Testis (tissue), 2 donors: ENCODE measurements around the gene CACNG4.

ENCODE experiments used
- POLR2A ChIP-seq: fragments of 450-650 bp; IDR thresholded peaks from one replicate; pipeline ENCODE4 v1.6.1; 2017; ENCODE audit warnings: antibody characterized with exemption, mild to moderate bottlenecking, moderate library complexity
- TF ChIP-seq, protein P1 (sequence below), 3 experiments: fragments of 450-650 bp in 2 of 3; fragments of 200-600 bp in 1 of 3; sonication (generic) in 1 of 3; IDR thresholded peaks; one replicate each; pipeline ENCODE4 v1.5.1; 2016 to 2019; ENCODE audit warnings: antibody characterized with exemption in 3 of 3, mild to moderate bottlenecking in 2 of 3, moderate library complexity in 1 of 3

DNA sequence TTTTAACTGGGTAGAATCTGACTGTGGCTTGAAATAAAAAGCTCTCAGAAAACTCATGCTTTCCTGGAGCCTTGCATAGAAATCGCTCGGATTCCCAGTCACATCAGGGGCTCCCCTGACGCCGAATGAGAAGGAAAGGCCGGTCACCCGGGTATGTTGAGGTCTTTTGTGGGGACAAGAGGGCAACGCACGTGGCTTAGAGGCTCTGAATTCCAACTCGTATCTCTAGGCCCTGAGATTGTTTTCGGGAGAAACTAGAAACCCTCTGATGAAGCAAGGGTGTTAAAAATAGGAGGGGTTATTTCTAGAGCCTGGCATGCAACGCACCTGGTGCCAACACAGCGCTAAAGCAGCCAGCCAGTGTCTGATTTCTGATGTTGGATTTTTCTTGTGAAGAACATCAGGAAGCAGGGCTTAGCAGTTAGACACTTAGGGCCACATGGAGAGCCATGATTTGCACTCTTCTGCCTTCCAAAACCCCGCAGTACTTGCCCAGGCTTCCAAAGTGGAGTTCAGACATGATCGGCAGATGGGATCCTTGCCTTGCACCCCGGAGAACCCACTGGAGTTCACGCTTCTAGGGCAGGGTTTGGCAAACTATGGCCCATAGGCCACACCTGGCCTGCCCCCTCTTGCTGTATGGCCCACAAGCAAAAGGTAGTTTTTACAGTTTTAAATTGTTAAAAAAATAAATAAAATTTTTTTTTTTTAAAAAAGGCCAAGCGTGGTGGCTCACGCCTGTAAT, 92.4 kb downstream of the CACNG4 start:
- TF ChIP-seq POLR2A = no peak
- TF ChIP-seq, protein P1, sequence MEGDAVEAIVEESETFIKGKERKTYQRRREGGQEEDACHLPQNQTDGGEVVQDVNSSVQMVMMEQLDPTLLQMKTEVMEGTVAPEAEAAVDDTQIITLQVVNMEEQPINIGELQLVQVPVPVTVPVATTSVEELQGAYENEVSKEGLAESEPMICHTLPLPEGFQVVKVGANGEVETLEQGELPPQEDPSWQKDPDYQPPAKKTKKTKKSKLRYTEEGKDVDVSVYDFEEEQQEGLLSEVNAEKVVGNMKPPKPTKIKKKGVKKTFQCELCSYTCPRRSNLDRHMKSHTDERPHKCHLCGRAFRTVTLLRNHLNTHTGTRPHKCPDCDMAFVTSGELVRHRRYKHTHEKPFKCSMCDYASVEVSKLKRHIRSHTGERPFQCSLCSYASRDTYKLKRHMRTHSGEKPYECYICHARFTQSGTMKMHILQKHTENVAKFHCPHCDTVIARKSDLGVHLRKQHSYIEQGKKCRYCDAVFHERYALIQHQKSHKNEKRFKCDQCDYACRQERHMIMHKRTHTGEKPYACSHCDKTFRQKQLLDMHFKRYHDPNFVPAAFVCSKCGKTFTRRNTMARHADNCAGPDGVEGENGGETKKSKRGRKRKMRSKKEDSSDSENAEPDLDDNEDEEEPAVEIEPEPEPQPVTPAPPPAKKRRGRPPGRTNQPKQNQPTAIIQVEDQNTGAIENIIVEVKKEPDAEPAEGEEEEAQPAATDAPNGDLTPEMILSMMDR (IDR thresholded peaks at IDR 0.05) = no peak
